Stimulated activated CD4-positive, alpha-beta T cell treated with anti-CD3 and anti-CD28 coated beads, Interleukin-15, amount 100 ng/mL, for 48 hours (primary cell): ENCODE measurements around the gene RPP25L.

Experiments
- DNase-seq, 2 donors: peaks; one replicate each; pipeline ENCODE4 v3.0.0-alpha.2; 2020; ENCODE audit warnings: low read depth in 2 of 2

RPP25L gene

GRCh38 chr9:34611251-34611810 lies 566 bp downstream of the RPP25L start:
- DNase-seq: no peak

DNA sequence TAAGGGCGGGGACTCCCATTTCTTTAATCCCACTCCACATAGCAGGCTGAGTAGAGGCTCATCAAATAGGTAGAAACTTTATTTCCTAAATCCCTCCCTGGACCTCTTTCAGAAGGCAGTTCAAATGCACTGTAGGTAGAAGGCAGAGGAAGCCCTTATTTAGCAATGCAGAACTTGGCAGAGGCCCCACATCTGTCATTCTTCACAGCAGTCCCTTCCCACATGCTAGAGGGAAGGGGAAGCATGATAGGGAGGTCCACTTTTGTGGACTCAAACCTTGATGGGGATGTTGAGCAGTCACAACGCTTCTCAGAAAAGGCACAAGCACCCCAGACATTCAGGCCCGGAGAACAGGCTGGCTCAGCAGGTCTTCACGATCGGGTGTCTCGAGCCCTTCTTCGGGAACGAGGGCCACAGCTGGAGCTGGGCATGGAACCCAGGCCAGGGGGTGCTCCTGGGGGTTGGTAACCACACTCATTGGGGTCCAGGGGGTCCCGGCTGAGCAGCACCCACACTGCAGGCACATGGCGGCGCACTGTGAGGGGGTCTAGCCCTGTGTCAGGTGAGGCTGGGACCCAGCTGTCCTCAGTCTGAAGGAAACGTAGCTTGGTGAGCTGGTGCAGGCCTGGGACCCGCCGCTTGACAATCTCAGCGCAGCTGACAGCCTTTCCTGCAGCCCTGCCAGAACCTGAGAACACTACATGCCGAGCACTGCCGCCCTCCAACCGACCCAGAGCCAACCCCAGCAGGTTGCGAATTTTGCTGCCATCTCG lies 1.3 kb downstream of the RPP25L start:
- no peak for DNase-seq

DNA sequence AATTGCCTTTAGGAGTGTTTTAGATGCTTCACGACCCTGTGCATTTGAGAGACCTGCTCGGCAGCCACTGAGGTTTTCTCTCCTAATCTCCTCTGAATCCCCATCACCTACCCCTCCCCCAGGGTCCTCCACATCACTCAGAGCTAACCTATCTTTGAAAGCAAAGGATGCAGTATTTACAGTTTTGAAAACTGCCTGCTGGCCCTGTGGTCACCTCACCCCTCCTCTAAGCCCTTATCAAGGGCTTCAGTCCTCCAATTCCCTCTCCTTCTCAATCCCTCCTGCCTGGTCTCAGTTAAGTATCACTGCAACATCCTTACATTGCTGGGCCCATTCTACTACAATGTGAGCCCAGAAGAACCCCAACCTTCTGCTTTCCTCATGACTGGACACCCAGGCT lies 4.6 kb downstream of the RPP25L start:
- DNase-seq: no peak

DNA sequence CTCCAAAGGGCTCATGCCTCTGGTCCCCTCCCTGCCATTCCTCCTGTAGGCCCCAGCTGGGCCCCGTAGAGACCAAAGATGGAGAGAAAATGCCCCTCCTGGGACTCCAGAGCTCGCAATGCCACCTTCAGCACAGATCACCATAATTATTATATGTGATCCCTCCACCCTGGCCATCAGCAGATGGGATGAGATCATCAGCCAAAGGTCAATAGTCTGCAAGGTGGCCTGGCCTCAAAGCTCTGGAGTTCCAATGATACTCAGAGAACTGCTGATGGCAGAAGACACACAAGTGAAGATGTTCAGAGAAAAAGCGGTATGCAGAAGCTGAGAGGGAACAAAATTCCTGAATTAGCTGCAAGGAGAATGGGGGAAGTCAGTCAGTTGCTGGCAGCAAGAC lies 5.0 kb downstream of the RPP25L start:
- no peak for DNase-seq

DNA sequence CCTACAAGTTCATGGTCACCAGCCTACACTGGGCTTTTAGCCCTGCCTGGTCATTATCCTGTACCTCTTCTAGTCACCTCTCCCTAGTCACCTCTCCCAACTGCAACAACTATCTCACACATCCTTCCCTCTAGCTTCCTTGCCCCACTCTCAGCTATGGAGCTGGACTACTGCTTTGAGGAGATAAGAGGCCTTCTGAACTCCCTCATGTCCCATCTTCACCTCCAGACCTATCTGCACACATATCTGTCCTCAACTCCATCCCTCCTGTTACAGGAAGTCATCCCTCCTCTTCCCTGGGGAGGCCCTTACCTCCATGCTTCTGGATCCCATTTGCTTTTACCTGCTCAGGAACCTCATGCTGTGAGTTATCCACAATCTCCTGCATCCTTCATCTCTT lies 5.7 kb downstream of the RPP25L start:
- no peak for DNase-seq

GRCh38 chr9:34603610-34604231 lies 8.2 kb downstream of the RPP25L start:
- DNase-seq: peak; percentile 58 to 71

DNA sequence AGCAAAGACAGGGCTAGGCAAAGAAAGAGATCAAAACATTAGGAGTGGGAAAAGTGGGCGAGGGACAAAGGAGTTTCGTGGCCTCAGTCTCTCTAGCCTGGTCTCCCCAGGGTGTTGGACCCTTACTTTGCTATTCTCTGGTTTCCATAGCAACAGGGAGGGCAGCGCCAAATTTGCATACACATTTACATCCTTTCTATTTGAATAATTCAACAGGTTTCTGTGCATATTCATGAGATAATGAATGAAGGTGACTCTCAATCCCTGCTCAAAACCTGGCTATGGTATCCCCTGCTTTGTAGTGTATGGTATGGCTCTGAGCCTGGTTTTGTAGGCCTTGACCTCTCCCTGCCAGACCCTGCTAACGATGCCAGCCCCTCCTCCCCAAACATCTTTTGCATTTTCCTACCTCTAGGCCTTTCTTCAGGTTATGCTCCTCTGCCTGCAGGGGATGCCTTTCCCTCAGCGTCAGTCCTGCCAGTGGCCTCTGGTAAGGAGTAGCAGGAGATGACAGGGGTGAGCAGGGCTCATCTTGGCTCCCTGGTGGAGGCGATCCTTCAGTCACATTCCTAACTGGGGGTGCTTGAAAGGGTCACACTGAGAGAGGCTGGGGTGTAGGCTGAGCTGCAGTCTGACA lies 9.8 kb downstream of the RPP25L start:
- no peak for DNase-seq

- DNase-seq: no peak
Observed at GRCh38 chr9:34600908-34601307, 11.0 kb downstream of the RPP25L start.

GRCh38 chr9:34599546-34599945 lies 12.4 kb downstream of the RPP25L start:
- DNase-seq: no peak

DNA sequence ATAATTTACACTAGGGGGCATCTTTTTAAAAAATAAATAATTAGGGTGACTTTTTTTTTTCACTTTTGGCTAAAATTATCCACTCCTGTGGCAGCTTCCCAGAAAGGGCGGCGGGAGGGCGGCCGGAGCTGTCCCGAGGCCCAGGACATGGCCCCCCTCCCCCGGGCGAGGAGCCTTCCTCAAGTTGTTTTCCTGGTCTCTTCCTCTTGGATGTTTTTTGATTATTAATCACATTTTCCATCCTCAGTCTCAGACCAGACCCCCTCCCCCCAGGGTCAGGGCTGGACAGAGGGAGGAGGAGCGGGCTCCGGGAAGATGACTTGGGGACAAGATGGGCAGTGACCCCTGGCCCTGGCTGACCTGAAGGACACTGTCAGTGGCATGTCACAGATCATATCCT lies 17.7 kb downstream of the RPP25L start:
- DNase-seq: no peak

- no peak for DNase-seq
Observed at GRCh38 chr9:34592895-34593601, 18.8 kb downstream of the RPP25L start.

DNA sequence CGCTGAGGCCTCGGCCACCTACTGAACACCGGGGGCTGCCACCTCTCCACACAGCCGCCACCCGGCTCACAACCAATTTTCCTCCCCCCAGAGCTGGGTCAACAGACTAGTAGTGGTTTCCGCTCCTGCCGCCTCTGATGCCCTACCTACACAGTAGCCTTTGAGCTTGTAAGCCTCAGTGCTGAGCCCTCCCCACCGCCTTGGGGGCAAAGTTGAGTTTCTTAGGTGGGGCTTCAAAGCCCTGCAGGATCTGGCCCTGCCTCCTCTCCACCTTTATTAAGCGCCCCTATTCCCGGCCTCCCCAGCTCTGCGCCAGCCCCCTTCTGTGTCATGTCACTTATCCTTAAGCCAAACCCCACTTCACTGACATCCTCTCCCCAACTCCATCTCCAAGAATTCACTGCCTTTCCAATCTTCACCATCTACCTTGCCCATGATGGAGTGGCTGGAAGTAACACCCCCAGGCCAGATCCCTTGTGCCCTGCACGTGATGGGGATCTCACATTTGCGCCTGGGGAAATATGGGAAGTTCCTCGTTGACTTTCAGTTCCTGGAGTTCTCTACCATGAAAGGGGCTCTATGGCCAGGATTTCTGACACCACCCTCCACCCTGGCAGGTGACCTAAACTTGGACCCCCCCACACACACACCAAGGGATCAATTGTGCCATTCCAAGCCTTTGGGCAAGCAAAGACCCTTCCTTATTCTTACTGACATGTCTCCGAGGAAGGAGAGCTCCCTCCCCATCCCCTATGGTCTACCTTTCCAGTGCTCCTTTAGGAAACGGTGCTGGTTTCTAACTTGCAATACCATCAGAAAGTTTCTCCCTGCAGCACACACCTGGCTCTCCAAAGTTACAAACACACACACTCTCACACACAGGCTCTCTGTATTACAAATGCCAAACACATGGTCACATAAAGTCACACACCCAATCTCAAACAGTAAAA lies 19.7 kb downstream of the RPP25L start:
- DNase-seq: no peak

DNA sequence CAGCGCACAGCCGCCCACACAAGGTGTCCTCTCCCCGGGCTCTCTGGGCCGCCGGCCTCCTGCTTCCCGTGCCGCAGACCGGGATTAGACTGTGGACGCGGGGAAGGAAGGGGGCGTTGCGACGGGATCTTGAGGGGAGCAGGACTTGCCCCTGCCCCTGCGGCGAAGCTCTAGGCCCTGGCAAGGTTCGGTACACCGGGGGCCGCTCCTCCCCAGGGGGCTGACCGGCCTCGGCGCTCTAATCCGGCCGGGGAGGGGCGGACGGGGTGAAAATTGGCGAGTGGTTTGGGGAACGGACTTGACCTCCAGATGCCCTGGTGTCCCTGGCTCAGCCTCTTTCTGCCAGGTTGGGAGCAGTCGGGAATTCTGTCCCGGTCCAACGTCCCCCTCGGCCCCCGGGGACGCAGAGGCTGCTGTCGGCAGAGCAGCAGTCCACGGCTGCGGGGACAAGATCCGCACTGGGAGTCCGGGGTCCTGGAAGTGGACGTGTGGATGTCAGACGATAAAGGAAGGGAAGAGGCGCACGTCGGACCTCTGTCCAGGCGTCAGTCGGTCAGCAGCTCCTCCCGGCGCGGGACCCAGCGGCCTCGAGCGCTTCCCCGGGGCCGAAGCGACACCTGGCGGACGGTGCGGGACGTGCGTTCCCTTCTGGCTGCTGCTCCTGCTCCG lies 20.5 kb downstream of the RPP25L start:
- DNase-seq: peak; percentile 49 to 69

- DNase-seq: no peak
Observed at GRCh38 chr9:34590381-34591247, 21.3 kb downstream of the RPP25L start.

- DNase-seq: no peak
Observed at GRCh38 chr9:34589636-34590380, 22.1 kb downstream of the RPP25L start, which contains the start of gene CNTFR. Gene CNTFR (minus strand): TSS chr9:34589724. CDS start chr9:34568981, 20,743 bp downstream.

DNA sequence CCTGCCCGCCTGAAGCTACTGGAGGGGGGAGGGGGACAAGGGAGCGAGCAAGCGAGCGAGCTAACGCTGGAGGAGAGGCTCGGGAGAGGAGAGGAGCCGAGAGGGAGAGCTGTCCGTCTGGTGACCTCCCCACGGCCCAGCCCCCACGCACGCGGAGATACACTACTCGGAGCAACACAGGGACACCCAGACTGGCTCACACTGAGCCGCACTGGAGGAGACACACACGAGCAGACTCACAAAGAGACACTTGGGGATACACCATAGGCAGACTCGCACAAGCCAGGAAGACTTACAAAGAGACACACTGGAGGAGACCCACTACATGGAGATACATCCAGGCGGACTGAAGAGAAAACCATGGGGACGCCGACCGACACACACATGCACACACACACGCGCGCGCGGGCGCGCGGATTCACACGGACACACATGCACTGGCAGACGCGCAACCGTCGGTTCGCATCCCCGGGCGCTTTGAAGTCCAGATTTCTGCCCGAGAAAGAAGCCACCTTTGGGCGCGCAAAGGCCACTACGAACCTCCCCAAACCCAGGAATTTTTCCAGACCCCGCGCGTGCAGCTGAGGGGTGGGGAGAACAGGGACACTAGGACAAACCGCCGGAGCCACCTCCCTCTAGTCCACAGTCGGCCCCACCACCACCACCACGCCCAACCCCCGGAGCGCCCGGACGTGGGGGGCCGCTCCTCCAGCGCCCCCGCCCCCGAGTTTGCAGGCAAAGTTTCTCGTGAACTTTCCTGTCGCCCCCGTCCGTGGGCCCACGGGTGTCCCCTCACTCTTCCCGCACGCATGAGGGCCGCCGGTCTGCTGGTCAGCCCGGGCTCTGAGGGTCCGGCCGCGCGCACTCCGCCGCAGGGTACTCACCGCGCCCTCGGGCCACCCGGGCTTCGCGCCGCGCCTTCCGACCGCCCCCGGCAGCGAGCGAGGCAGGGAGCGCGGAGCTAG lies 22.9 kb downstream of the RPP25L start:
- no peak for DNase-seq

- DNase-seq: no peak
Observed at GRCh38 chr9:34587271-34587670, 24.6 kb downstream of the RPP25L start.
